ENCODE measurements around the gene SCN3B.

The SCN3B gene

GRCh38 chr11:123677510-123677909 is 23.1 kb upstream of the SCN3B start:
- no peak overlapping the region for H3K27ac ChIP-seq (ENCODE audit: extremely low read depth, low read depth, low read length)
- ChIA-PET POLR2A (no interaction called here), CTCF (interaction anchor here (0.6 to 1.4 kb wide), 3 partner anchors 37 to 275 kb away, joined by 3 to 4 read pairs (median 3); no protein-coding TSS in a partner anchor)
- H3K9me3 ChIP-seq (ENCODE audit: control insufficient read depth, insufficient read depth, low read depth, low read length) = no peaks in the 10 kb centered on the region
- TF ChIP-seq ZNF140 (tag by site-specific recombination; IDR thresholded peaks at IDR 0.05) = no peak
- TF ChIP-seq ZNF350 (tag by site-specific recombination; IDR thresholded peaks at IDR 0.05) = no peak
- H3K36me3 ChIP-seq (ENCODE audit: control insufficient read depth in 2 of 2, insufficient read depth in 1 of 2, low read length in 2 of 2) = no peaks in the 10 kb centered on the region
- H3K4me1 ChIP-seq (ENCODE audit: control insufficient read depth, insufficient read depth, low read length) = no peaks in the 10 kb centered on the region
- no peak overlapping the region for H3K4me3 ChIP-seq (ENCODE audit: low read depth, low read length)

DNA sequence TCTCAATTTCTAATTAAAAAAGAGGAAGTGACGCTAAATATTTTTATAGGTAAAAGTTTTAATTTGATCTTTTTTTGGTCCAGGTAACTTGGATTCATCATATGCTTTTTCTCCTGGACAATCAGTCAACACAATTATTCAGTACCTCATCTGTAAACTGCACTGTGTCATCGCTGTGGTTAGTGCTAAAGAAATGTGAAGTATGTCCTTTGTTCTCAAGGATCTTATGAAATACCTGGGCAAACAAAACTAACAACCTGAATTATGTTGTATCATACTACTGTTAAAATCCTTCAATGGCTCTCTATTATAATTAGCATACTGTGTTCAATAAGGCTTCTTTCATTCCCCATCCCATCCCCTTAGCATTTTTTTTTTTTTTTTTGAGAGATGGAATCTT is 19.9 kb upstream of the SCN3B start:
- Histone ChIP-seq H3K4me3 (ENCODE audit: low read depth, low read length) (no peak overlapping the region), H3K36me3 (ENCODE audit: control insufficient read depth in 2 of 2, insufficient read depth in 1 of 2, low read length in 2 of 2) (no peaks in the 10 kb centered on the region), H3K9me3 (ENCODE audit: control insufficient read depth, insufficient read depth, low read depth, low read length) (no peaks in the 10 kb centered on the region), H3K27ac (ENCODE audit: extremely low read depth, low read depth, low read length) (no peak overlapping the region), H3K4me1 (ENCODE audit: control insufficient read depth, insufficient read depth, low read length) (no peaks in the 10 kb centered on the region)
- TF ChIP-seq KLF8 (tag by site-specific recombination; IDR thresholded peaks at IDR 0.05) = no peak
- TF ChIP-seq, protein P1, sequence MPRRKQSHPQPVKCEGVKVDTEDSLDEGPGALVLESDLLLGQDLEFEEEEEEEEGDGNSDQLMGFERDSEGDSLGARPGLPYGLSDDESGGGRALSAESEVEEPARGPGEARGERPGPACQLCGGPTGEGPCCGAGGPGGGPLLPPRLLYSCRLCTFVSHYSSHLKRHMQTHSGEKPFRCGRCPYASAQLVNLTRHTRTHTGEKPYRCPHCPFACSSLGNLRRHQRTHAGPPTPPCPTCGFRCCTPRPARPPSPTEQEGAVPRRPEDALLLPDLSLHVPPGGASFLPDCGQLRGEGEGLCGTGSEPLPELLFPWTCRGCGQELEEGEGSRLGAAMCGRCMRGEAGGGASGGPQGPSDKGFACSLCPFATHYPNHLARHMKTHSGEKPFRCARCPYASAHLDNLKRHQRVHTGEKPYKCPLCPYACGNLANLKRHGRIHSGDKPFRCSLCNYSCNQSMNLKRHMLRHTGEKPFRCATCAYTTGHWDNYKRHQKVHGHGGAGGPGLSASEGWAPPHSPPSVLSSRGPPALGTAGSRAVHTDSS (tag by site-specific recombination; IDR thresholded peaks at IDR 0.05) = no peak
- TF ChIP-seq PATZ1 (tag by site-specific recombination; IDR thresholded peaks at IDR 0.05) = no peak
- no peak for TF ChIP-seq TCF7L2 (IDR thresholded peaks at IDR 0.05; ENCODE audit: borderline replicate concordance, low read depth, low read length)
- TF ChIP-seq ZBTB6 (tag by site-specific recombination; IDR thresholded peaks at IDR 0.05) = no peak
- no peak for TF ChIP-seq SCRT1 (tag by site-specific recombination; IDR thresholded peaks at IDR 0.05; ENCODE audit: borderline replicate concordance)
- TF ChIP-seq KLF16 (tag by site-specific recombination; IDR thresholded peaks at IDR 0.05) = no peak
- no peak for TF ChIP-seq ZNF707 (tag by site-specific recombination; IDR thresholded peaks at IDR 0.05)
- TF ChIP-seq ZBTB7A (tag by site-specific recombination; IDR thresholded peaks at IDR 0.05; ENCODE audit: low read depth) = no peak
- TF ChIP-seq ZNF677 (tag by site-specific recombination; IDR thresholded peaks at IDR 0.05) = no peak
- no peak for TF ChIP-seq PRDM2 (tag by site-specific recombination; IDR thresholded peaks at IDR 0.05; ENCODE audit: borderline replicate concordance)
- TF ChIP-seq, protein P2, sequence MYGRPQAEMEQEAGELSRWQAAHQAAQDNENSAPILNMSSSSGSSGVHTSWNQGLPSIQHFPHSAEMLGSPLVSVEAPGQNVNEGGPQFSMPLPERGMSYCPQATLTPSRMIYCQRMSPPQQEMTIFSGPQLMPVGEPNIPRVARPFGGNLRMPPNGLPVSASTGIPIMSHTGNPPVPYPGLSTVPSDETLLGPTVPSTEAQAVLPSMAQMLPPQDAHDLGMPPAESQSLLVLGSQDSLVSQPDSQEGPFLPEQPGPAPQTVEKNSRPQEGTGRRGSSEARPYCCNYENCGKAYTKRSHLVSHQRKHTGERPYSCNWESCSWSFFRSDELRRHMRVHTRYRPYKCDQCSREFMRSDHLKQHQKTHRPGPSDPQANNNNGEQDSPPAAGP (tag by site-specific recombination; IDR thresholded peaks at IDR 0.05) = no peak
- TF ChIP-seq ZNF404 (tag by site-specific recombination; IDR thresholded peaks at IDR 0.05) = no peak
- no peak for TF ChIP-seq REPIN1 (tag by site-specific recombination; IDR thresholded peaks at IDR 0.05; ENCODE audit: low read depth)
- no peak for TF ChIP-seq ZNF560 (tag by site-specific recombination; IDR thresholded peaks at IDR 0.05; ENCODE audit: borderline replicate concordance)
- no peak for TF ChIP-seq PRDM1 (tag by site-specific recombination; IDR thresholded peaks at IDR 0.05)
- no peak for TF ChIP-seq ZNF341 (tag by site-specific recombination; IDR thresholded peaks at IDR 0.05; ENCODE audit: low read depth)
- no peak for TF ChIP-seq ZNF660 (tag by site-specific recombination; IDR thresholded peaks at IDR 0.05)
- ChIA-PET CTCF (interaction anchor here (0.7 kb wide), 1 partner anchor 33 kb away, joined by 3 read pairs; no protein-coding TSS in a partner anchor), POLR2A (no interaction called here)

Data from HEK293 (cell line).